Sigmoid colon (tissue), 7 donors: Measurements from ENCODE around the gene PSMA5. TPM values are rescaled to one million over a fixed set of nuclear protein-coding genes. Genes with fewer than 3 reads are reported as not detected.

ENCODE experiments used
- DNase-seq: peaks from one replicate; pipeline ENCODE4 v3.0.0-alpha.2; 2019
- H3K27ac ChIP-seq, 4 donors: fragments of 200-600 bp; sonication (generic); one replicate each; pipeline ENCODE4 v1.5.1; 2016 to 2019; ENCODE audit warnings: mild to moderate bottlenecking in 1 of 4
- H3K27me3 ChIP-seq, 3 donors: fragments of 200-600 bp; sonication (generic); one replicate each; pipeline ENCODE4 v1.5.1; 2019; ENCODE audit warnings: mild to moderate bottlenecking in 1 of 3
- H3K36me3 ChIP-seq, 4 donors: fragments of 200-600 bp; sonication (generic); one replicate each; pipeline ENCODE4 v1.5.1; 2016 to 2019
- H3K4me1 ChIP-seq, 4 donors: fragments of 200-600 bp; sonication (generic); one replicate each; pipeline ENCODE4 v1.5.1; 2017 to 2019
- H3K4me3 ChIP-seq, 4 donors: fragments of 200-600 bp; sonication (generic); one replicate each; pipeline ENCODE4 v1.5.1; 2017 to 2019; ENCODE audit warnings: mild to moderate bottlenecking in 2 of 4, moderate library complexity in 1 of 4
- H3K9me3 ChIP-seq, 4 donors: fragments of 200-600 bp in 3 of 4; sonication (generic) in 3 of 4; one replicate each; pipeline versions ENCODE4 v1.5.1 to v1.6.1; 2013 to 2019
- CTCF ChIP-seq, 4 experiments: fragments of 450-650 bp in 3 of 4; fragments of 200-600 bp in 1 of 4; IDR thresholded peaks; one replicate each; pipeline ENCODE4 v1.5.1; 2016 to 2019; ENCODE audit warnings: antibody characterized with exemption in 4 of 4, mild to moderate bottlenecking in 3 of 4, moderate library complexity in 2 of 4
- EP300 ChIP-seq, 4 donors: sonication (generic); formaldehyde crosslinking; IDR thresholded peaks; one replicate each; pipeline ENCODE4 v1.6.1; 2017; ENCODE audit warnings: antibody characterized with exemption in 4 of 4
- POLR2A ChIP-seq, 2 donors: fragments of 450-650 bp; IDR thresholded peaks; one replicate each; pipeline ENCODE4 v1.6.1; 2016; ENCODE audit warnings: antibody characterized with exemption in 2 of 2, mild to moderate bottlenecking in 2 of 2, moderate library complexity in 2 of 2
- POLR2AphosphoS5 ChIP-seq, 4 donors: sonication (generic); formaldehyde crosslinking; IDR thresholded peaks; one replicate each; pipeline ENCODE4 v1.6.1; 2017; ENCODE audit warnings: antibody characterized with exemption in 4 of 4
- WGBS, 2 donors: extraction: QIAGEN DNeasy Blood & Tissue Kit; methylation state at CpG; one replicate each; pipeline ENCODE4 v1.1.7; 2013; 5-methylcytosine and 5-hydroxymethylcytosine counted together
- intact Hi-C: fragments of 100-400 bp; cut with DNase I; formaldehyde crosslinking; loops from one replicate; pipeline ENCODE4 v1.15.1; 2023
- polyA plus RNA-seq, 3 donors: library from polyadenylated mRNA; stranded (reverse); fragments of 200-250 nt; gene quantifications; one replicate each; pipeline ENCODE4 v1.2.3, GENCODE V29; 2013
- total RNA-seq, 4 donors: library from RNA; depleted of rRNA; stranded (reverse); fragments of >200 nt; gene quantifications; one replicate each; pipeline ENCODE4 v1.1.0, GENCODE V29; 2016
- donor health status: healthy with polysubstance abuse.
- donor health status: Bipolar disorder and iron deficiency.
- donor health status: healthy.

The PSMA5 gene
- total and polyA plus RNA-seq, 7 donors = 18.8 to 113 (median 57.6) TPM

GRCh38 chr1:109351457-109351856 is 74.8 kb downstream of the PSMA5 start:
- peaks cover 0 to 81% (median 24%) of the 10 kb centered on the region in 4 donors for H3K36me3 ChIP-seq
- no peak overlapping the region for H3K27ac ChIP-seq
- H3K27me3 ChIP-seq = no peaks in the 10 kb centered on the region
- DNase-seq = no peak
- intact Hi-C loops = no loop called here
- TF ChIP-seq CTCF (IDR thresholded peaks at IDR 0.05) (no peak), POLR2AphosphoS5 (IDR thresholded peaks at IDR 0.05) (no peak), EP300 (IDR thresholded peaks at IDR 0.05) (no peak)
- H3K9me3 ChIP-seq = no peaks in the 10 kb centered on the region
- H3K4me1 ChIP-seq = no peaks in the 10 kb centered on the region
- no peak overlapping the region for H3K4me3 ChIP-seq
- 17 to 66% methylated on average over 5 of the region's 5 CpGs for WGBS, 2 donors

GRCh38 chr1:109350655-109351054 is 75.6 kb downstream of the PSMA5 start:
- H3K36me3 ChIP-seq = peaks cover 0 to 89% (median 25%) of the 10 kb centered on the region in 4 donors
- H3K27ac ChIP-seq = no peak overlapping the region
- H3K4me1 ChIP-seq = no peaks in the 10 kb centered on the region
- WGBS, 2 donors = 32 to 67% methylated on average over 1 of the region's 1 CpG
- no peak overlapping the region for H3K4me3 ChIP-seq
- TF ChIP-seq POLR2A (IDR thresholded peaks at IDR 0.05) (no peak), CTCF (IDR thresholded peaks at IDR 0.05) (no peak), POLR2AphosphoS5 (IDR thresholded peaks at IDR 0.05) (no peak), EP300 (IDR thresholded peaks at IDR 0.05) (no peak)
- intact Hi-C loops = no loop called here
- no peaks in the 10 kb centered on the region for H3K9me3 ChIP-seq
- H3K27me3 ChIP-seq = no peaks in the 10 kb centered on the region
- DNase-seq = no peak

GRCh38 chr1:109350182-109350581 is 76.1 kb downstream of the PSMA5 start:
- Histone ChIP-seq H3K9me3 (no peaks in the 10 kb centered on the region), H3K27ac (no peak overlapping the region), H3K4me3 (no peak overlapping the region), H3K4me1 (no peaks in the 10 kb centered on the region), H3K27me3 (no peaks in the 10 kb centered on the region), H3K36me3 (peaks cover 0 to 94% (median 30%) of the 10 kb centered on the region in 4 donors)
- intact Hi-C loops = no loop called here
- DNase-seq = no peak
- 92 to 95% methylated on average over 4 of the region's 4 CpGs for WGBS, 2 donors
- TF ChIP-seq POLR2AphosphoS5 (IDR thresholded peaks at IDR 0.05) (no peak), EP300 (IDR thresholded peaks at IDR 0.05) (no peak), CTCF (IDR thresholded peaks at IDR 0.05) (no peak), POLR2A (IDR thresholded peaks at IDR 0.05) (no peak)

Other genes with a start within 250 kb of the PSMA5 start
- 100 to 1,000 TPM; 106 to 160 (median 148) TPM for gene SARS1, start 212.5 kb downstream of the PSMA5 start, total RNA-seq
- gene SARS1, start 212.5 kb downstream of the PSMA5 start, polyA plus RNA-seq = 100 to 1,000 TPM; 100 to 135 (median 108) TPM
- gene CELSR2, start 176.9 kb downstream of the PSMA5 start, total RNA-seq = 10 to 100 TPM in 1 of 4 donors, 1 to 10 TPM in 3; 3.6 to 10.8 (median 5.3) TPM
- 1 to 10 TPM in 1 of 3 donors, under 1 TPM in 2; under 0.01 to 3.3 (median under 0.01) TPM for gene CELSR2, start 176.9 kb downstream of the PSMA5 start, polyA plus RNA-seq
- 10 to 100 TPM in 1 of 4 donors, 1 to 10 TPM in 3; 2.3 to 13.6 (median 7.4) TPM for gene PSRC1, start 143.3 kb downstream of the PSMA5 start, total RNA-seq
- gene PSRC1, start 143.3 kb downstream of the PSMA5 start, polyA plus RNA-seq = 10 to 100 TPM in 1 of 3 donors, 1 to 10 TPM in 2; 3.0 to 12.2 (median 3.6) TPM
- gene MYBPHL, start 119.4 kb downstream of the PSMA5 start, total RNA-seq = not detected
- not detected for gene MYBPHL, start 119.4 kb downstream of the PSMA5 start, polyA plus RNA-seq
- gene SORT1, start 28.5 kb downstream of the PSMA5 start, total RNA-seq = 10 to 100 TPM; 33.4 to 55.1 (median 47.2) TPM
- 10 to 100 TPM in 1 of 3 donors, 1 to 10 TPM in 2; 7.2 to 37.0 (median 8.6) TPM for gene SORT1, start 28.5 kb downstream of the PSMA5 start, polyA plus RNA-seq
- gene SYPL2, start 40.1 kb upstream of the PSMA5 start, total RNA-seq = 1 to 10 TPM; 2.1 to 6.9 (median 3.2) TPM
- under 1 TPM in 2 of 3 donors, not detected in 1; under 0.01 to 0.58 TPM for gene SYPL2, start 40.1 kb upstream of the PSMA5 start, polyA plus RNA-seq
- gene ATXN7L2, start 57.5 kb upstream of the PSMA5 start, total RNA-seq = 10 to 100 TPM in 1 of 4 donors, 1 to 10 TPM in 3; 2.0 to 12.2 (median 3.1) TPM
- 1 to 10 TPM; 1.8 to 5.7 (median 2.1) TPM for gene ATXN7L2, start 57.5 kb upstream of the PSMA5 start, polyA plus RNA-seq
- gene CYB561D1, start 67.6 kb upstream of the PSMA5 start, total RNA-seq = 1 to 10 TPM; 4.2 to 7.6 (median 5.4) TPM
- gene CYB561D1, start 67.6 kb upstream of the PSMA5 start, polyA plus RNA-seq = 10 to 100 TPM in 1 of 3 donors, 1 to 10 TPM in 2; 1.8 to 12.5 (median 3.9) TPM
- 10 to 100 TPM in 1 of 4 donors, 1 to 10 TPM in 3; 6.4 to 12.1 (median 8.8) TPM for gene AMIGO1, start 83.3 kb upstream of the PSMA5 start, total RNA-seq
- gene AMIGO1, start 83.3 kb upstream of the PSMA5 start, polyA plus RNA-seq = 1 to 10 TPM in 1 of 3 donors, under 1 TPM in 2; 0.60 to 2.8 (median 0.69) TPM
- 1 to 10 TPM in 1 of 4 donors, under 1 TPM in 1, not detected in 2; 0.36 to 2.2 TPM for gene GPR61, start 113.4 kb upstream of the PSMA5 start, total RNA-seq
- under 1 TPM in 1 of 3 donors, not detected in 2; 0.07 TPM for gene GPR61, start 113.4 kb upstream of the PSMA5 start, polyA plus RNA-seq
- gene GNAI3, start 122.2 kb upstream of the PSMA5 start, total RNA-seq = 1 to 10 TPM; 5.7 to 6.4 (median 6.1) TPM
- gene GNAI3, start 122.2 kb upstream of the PSMA5 start, polyA plus RNA-seq = 1 to 10 TPM; 4.2 to 5.5 (median 5.2) TPM
- gene GNAT2, start 193.2 kb upstream of the PSMA5 start, total RNA-seq = not detected
- under 1 TPM in 1 of 3 donors, not detected in 2; 0.10 TPM for gene GNAT2, start 193.2 kb upstream of the PSMA5 start, polyA plus RNA-seq
- gene AMPD2, start 193.4 kb upstream of the PSMA5 start, total RNA-seq = 10 to 100 TPM; 19.9 to 47.5 (median 29.4) TPM
- 10 to 100 TPM in 1 of 3 donors, 1 to 10 TPM in 2; 6.5 to 31.3 (median 6.6) TPM for gene AMPD2, start 193.4 kb upstream of the PSMA5 start, polyA plus RNA-seq
- 10 to 100 TPM; 31.4 to 73.1 (median 44.8) TPM for gene GSTM4, start 229.7 kb upstream of the PSMA5 start, total RNA-seq
- gene GSTM4, start 229.7 kb upstream of the PSMA5 start, polyA plus RNA-seq = 10 to 100 TPM; 47.0 to 69.4 (median 52.3) TPM
- 100 to 1,000 TPM in 1 of 4 donors, 10 to 100 TPM in 3; 42.5 to 139 (median 60.5) TPM for gene GSTM2, start 241.6 kb upstream of the PSMA5 start, total RNA-seq
- gene GSTM2, start 241.6 kb upstream of the PSMA5 start, polyA plus RNA-seq = 10 to 100 TPM in 2 of 3 donors, 1 to 10 TPM in 1; 4.9 to 22.3 (median 12.6) TPM